SIG-M5 treated with dmso at 0.1 percent for 504 hours (cell line): ENCODE data around the gene RASSF1.

Experiments used
- DNase-seq: peaks from one replicate; lab custom pipeline; 2025; ENCODE audit not compliant: unreplicated experiment; lab: John Stamatoyannopoulos, UW

Gene RASSF1

GRCh38 chr3:50369012-50369670 is 28.5 kb upstream of the RASSF1 start:
- DNase-seq, result no peak

- DNase-seq, result no peak
These were observed 25.2 kb upstream of the RASSF1 start for GRCh38 chr3:50365842-50366220.

GRCh38 chr3:50365080-50365841 is 24.6 kb upstream of the RASSF1 start:
- DNase-seq, result peak; percentile 87

GRCh38 chr3:50364573-50365079 is 24.0 kb upstream of the RASSF1 start:
- DNase-seq, result no peak

DNA sequence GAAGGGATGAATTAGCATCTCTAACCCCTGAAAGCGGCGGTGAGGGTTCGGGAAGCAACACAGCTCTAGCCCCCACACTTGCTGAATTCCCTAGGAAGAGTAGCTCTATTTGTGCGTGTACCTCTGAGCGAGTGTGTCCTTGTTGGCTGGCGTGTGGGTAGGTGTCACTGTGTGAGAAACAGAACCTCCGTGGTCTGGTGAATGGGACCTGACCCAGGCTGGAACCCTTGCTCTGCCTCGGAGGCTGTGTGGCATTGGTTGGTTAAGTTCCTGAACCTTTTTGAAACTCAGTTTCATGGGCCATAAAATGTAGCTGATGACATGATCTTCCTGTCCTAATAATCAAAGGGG is 19.1 kb upstream of the RASSF1 start:
- DNase-seq, result no peak

DNA sequence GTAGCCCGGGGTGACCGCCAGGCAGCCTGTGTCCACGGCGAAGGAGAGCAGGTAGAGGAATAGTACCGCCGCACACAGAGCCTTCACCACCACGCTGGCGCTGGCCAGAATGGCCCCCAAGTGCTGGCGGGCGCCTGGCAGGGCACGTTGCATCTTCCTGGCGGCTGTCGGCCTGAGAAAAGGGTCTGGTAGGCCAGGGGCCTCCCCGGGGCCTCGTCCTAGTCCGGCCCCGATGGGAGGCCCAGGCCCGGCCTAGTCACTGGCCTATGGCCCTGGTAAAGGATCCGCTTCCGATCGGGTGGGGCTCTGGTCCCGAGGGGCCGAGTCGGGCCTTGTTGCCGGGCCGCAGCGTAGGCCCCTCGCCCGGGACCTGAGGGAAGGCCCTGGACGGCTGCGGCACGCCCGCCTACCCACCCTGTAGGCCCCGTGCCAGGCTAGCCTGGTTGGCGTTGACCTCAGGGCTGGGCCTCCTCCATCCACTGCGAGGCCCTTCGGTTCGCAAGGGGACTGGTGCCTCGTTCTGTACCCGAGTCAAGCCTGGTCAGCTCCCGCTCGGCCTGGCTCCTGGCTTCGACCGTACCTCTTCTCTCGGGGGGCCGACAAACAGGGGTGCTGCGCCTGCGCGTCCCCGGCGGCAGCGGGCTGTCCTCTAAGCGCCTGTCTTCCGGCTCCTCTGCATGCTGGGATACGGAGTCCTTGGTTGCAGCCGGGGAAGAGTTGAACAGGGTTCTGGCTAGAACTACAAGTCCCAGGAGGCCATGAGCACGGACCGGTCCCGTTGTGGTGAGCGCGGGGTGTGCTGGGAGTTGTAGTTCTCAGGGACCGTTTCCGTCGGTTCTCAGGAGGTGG is 18.5 kb upstream of the RASSF1 start, which contains the start of gene TMEM115:
Gene TMEM115, minus strand, starts transcription at position 611 of the 849 bp plus-strand sequence. Its CDS starts 458 bp downstream, at position 153.
- peak; percentile 99 for DNase-seq

DNA sequence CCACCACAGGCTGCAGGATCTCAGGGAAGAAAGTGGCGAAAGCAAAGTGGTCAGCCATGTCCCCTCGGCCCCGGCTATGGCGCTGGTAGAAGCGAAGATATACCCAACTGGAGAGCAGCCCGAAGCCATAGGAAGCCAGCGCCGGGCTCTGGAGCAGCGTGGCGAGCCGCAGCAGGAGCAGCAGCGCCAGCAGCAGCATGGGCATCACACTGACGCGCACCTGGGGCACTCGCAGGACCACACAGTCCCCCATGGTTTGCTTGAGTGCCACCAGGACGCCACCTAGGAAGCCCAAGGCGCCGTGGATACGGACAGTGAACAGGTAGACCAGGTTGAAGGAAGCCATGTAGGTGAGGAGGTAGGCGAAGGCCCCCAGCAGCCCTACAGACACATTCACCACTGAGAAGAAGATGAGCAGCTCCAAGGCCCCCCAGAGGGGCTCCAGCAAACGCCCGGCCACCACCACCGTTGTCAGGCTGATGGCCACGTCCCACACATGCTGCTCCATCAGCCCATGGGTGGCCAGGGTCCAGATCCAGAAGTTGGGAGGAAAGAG is 17.8 kb upstream of the RASSF1 start:
- DNase-seq, result no peak

GRCh38 chr3:50357481-50357880 is 16.8 kb upstream of the RASSF1 start:
- DNase-seq, result peak; percentile 21

GRCh38 chr3:50356553-50356952 is 15.9 kb upstream of the RASSF1 start:
- DNase-seq, result peak; percentile 73

DNA sequence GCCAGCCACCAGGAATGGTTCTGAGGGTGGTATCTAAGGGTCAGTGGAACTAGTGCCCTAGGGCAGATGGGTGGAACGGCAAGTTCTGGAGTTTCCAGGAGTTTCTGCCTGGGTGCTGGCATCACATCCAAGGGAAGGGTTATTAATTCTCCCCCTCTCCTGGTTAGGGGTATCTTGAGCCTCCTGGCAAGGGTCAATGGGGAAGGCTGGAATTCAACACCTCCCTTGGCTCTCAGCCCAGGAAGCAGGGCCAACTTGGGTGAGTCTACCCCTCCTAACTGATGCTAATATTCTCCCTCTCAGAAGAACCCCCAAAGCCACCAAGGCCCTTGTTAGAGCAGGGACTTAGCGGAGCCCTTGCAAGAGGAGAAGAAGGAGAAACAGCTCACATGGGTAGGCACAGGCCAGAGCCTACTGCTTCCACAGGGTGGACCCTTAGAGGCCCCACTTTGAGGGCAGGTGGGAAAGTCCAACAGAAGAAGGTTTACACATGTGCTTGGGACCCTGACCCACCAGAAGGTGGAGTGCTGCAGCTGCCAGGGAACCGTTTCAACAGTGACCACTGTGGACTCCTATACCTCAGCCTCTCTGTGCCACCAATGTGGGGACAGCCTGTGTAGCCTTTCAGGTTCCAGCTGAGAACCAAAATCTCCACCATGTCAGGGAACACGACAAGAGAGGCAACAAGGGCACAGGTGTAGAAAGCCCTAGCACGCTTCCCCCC is 15.4 kb upstream of the RASSF1 start:
- no peak for DNase-seq

DNA sequence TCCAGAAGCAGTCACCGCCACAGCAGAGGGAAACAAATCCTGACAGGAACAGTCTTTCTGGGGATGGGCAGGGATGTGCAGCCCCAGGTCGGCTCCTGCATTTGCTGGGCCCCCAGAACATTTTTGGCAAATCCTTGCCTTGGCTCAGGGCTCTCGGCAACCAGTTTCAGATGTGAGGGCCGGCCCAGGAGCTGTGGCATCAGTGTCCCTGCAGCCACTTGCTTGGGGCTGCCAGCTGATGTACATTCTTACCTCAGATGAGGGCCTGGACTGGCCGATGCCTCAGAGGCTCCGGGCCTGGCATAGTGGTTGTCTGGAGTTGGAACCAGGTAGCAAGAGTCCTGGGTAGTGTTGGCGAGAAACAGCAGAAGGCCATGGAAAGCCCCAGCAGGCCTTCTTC is 14.2 kb upstream of the RASSF1 start:
- no peak for DNase-seq

DNA sequence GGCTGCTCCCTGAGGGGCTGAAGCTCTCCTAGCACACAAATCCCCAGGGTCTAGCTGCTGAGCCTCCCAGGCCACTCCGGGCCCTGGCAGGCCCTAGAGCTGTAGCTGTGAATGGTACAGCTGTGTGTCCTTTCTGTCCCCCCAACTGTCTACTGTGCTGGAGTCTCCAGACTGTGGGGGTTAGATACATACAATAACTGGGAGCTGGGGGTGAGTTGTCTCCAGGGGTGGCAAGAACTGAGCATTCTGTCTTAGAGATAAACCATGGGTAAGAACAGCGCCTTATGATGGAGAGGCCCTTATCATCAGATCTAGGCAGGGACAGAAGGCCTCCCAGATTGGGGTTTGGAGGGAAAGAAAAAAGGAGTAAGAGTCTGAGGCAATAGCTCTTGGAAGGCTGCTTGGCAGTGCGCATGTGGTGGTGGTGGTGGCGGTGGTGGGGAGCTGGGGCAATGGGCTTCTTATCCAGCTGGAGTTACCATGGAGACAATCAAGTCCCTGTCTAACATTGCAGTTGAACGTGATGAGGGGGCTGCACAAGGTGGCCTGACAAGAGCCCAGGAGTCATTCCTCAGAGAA is 13.6 kb upstream of the RASSF1 start:
- no peak for DNase-seq

GRCh38 chr3:50353245-50354004 is 12.8 kb upstream of the RASSF1 start:
- DNase-seq, result no peak

- peak; percentile 50 for DNase-seq
These were observed 12.1 kb upstream of the RASSF1 start for GRCh38 chr3:50352781-50353180.

DNA sequence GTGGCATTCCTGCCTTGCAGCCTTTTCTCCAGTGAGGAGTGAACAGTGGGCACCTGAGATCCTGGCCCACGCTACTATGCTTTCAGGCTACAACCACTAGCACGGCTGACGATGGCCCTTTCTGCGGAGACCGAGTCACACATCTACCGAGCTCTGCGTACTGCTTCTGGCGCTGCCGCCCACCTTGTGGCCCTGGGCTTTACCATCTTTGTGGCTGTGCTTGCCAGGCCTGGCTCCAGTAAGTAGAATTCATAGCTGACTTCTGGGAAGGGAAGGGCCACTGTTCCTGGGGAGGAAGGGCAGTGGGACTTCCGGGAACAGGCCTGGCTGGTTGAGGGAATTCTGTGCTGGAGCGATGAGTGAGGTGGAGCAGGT is 10.7 kb upstream of the RASSF1 start:
- no peak for DNase-seq

GRCh38 chr3:50350527-50351322 is 10.1 kb upstream of the RASSF1 start, which contains the start of the genes CYB561D2 and NPRL2:
TSS of gene CYB561D2 (plus strand) at chr3:50350862. CDS start at chr3:50351434, 572 bp downstream.
TSS of gene NPRL2 (minus strand) at chr3:50350775. CDS start at chr3:50350652, 123 bp downstream.
- peak; percentile 93 for DNase-seq

DNA sequence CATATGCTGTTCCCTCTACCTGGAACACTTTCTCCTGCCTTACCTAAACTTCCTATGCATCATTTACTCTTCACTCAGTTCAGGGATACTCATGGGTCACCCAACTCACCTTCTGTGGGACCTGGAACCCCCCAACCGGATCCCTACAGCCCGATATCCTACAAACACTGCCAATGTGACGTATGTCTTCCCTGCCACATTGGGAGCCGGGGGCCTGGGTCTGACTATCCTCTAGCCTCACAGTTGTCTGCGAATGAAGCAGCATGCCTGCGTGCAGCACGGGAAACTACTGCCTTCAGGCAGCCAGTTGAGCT is 9.5 kb upstream of the RASSF1 start:
- DNase-seq, result no peak

DNA sequence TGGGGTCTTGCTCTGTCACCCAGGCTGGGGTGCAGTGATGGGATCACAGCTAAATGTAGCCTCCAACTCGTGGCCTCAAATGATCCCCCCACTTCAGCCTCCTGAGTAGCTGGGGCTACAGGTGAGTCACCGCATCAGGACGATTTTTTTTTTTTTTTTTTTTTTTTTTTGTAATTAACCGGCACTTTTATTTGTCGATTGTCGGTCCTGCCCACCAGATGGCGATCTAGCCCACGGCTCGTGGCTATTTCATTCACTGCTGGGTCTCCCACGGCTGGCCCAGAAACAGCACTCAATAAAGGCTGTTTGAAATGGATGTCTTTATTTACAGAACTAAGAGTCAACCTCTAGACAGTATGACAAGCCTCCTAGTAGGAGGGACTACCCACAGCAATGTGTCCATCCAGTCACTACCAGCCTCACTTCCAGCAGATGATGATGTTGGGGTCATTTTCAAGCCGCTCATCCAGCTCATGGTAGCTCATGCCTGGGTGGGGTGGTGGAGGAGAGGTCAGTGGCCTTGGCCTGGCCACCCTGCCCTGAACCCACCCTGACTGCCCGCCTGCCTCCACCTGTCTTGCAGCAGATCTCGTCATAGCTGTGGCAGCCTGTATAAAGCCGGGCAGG is 6.7 kb upstream of the RASSF1 start:
- DNase-seq, result peak; percentile 49
